IMR-90 (cell line): ENCODE results near the gene TARBP2. TPM values are rescaled to one million over a fixed set of nuclear protein-coding genes. Genes with fewer than 3 reads are reported as not detected.
A peak's percentile ranks its signal among the peaks of the same experiment; 100 is the strongest.
"Not testable (repeated sequence)": the region's sequence is repeated elsewhere in the genome, so short reads cannot be mapped to it uniquely, and the experiment has no call there.

Experiments
- ATAC-seq: fragments of 200-7000 bp; cut with Tn5 transposase; 2 replicates; pipeline ENCODE4 v1.9.1; 2020; ENCODE audit warnings: low read depth, mild to moderate bottlenecking, moderate library complexity
- BruUV-seq: library from RNA; stranded (reverse); fragments of 400-500 nt; replicated peaks from 2 replicates; lab custom pipeline; 2021; lab: Mats Ljungman, UMichigan
- CTCF ChIA-PET: fragments of 300-600 bp; formaldehyde crosslinking; extraction: SDS; loops from one replicate; lab custom pipeline; 2021; ENCODE audit warnings: antibody characterized with exemption; lab: Yijun Ruan, JAX
- POLR2A ChIA-PET: fragments of 300-600 bp; sonication (Branson Sonifier 250); formaldehyde crosslinking; loops from one replicate; lab custom pipeline; 2022; ENCODE audit warnings: antibody characterized with exemption; ENCODE audit not compliant: unreplicated experiment; lab: Charles Lee
- DNase-seq: peaks from one replicate; pipeline ENCODE4 v3.0.0; 2013
- H2AFZ ChIP-seq: replicated peaks from 2 replicates; pipeline ENCODE3; 2013; ENCODE audit warnings: low read length, mild to moderate bottlenecking; ENCODE audit not compliant: poor library complexity
- H2AK5ac ChIP-seq: 2 replicates; pipeline ENCODE4 v1.6.1; 2013; ENCODE audit warnings: low read depth, low read length, inconsistent platforms
- H2AK9ac ChIP-seq: replicated peaks from 2 replicates; pipeline ENCODE3; 2013; ENCODE audit warnings: mild to moderate bottlenecking, low read depth, low read length, moderate library complexity; ENCODE audit not compliant: poor library complexity
- H2BK120ac ChIP-seq: 2 replicates; pipeline ENCODE4 v1.6.1; 2013; ENCODE audit warnings: low read depth, low read length, inconsistent platforms
- H2BK15ac ChIP-seq: 3 replicates; pipeline ENCODE4 v1.6.1; 2013; ENCODE audit warnings: low read depth, low read length, inconsistent platforms
- H2BK20ac ChIP-seq: 2 replicates; pipeline ENCODE4 v1.6.1; 2013; ENCODE audit warnings: low read depth, mild to moderate bottlenecking, inconsistent platforms, low read length, moderate library complexity
- H2BK5ac ChIP-seq: 2 replicates; pipeline ENCODE4 v1.6.1; 2013; ENCODE audit warnings: mild to moderate bottlenecking, low read depth, low read length, inconsistent platforms; ENCODE audit not compliant: poor library complexity, severe bottlenecking
- H3K14ac ChIP-seq: replicated peaks from 2 replicates; pipeline ENCODE4 v1.6.1; 2013; ENCODE audit warnings: low read depth, low read length, inconsistent platforms
- H3K18ac ChIP-seq: 2 replicates; pipeline ENCODE4 v1.6.1; 2013; ENCODE audit warnings: low read depth, low read length, control low read depth
- H3K23ac ChIP-seq: 2 replicates; pipeline ENCODE4 v1.6.1; 2013; ENCODE audit warnings: low read depth, low read length, inconsistent platforms
- H3K27ac ChIP-seq: 2 replicates; pipeline ENCODE4 v1.5.1; 2013; ENCODE audit warnings: mild to moderate bottlenecking, control low read depth, low read length; ENCODE audit not compliant: insufficient read depth
- H3K27me3 ChIP-seq: 2 replicates; pipeline ENCODE4 v1.6.1; 2013; ENCODE audit warnings: low read length; ENCODE audit not compliant: control insufficient read depth, insufficient read depth
- H3K36me3 ChIP-seq: 2 replicates; pipeline ENCODE4 v1.6.1; 2013; ENCODE audit warnings: low read length, mixed read lengths; ENCODE audit not compliant: control insufficient read depth, insufficient read depth
- H3K4ac ChIP-seq: 2 replicates; pipeline ENCODE4 v1.6.1; 2013; ENCODE audit warnings: low read depth, low read length, inconsistent platforms
- H3K4me1 ChIP-seq: 2 replicates; pipeline ENCODE4 v1.6.1; 2013; ENCODE audit warnings: low read length, mixed read lengths; ENCODE audit not compliant: control insufficient read depth, insufficient read depth
- H3K4me2 ChIP-seq: 2 replicates; pipeline ENCODE4 v1.6.1; 2013; ENCODE audit warnings: low read depth, mild to moderate bottlenecking, control low read depth, low read length, moderate library complexity
- H3K4me3 ChIP-seq: 2 replicates; pipeline ENCODE4 v1.5.1; 2013; ENCODE audit warnings: low read depth, mild to moderate bottlenecking, control low read depth, low read length, moderate library complexity; ENCODE audit not compliant: insufficient read depth
- H3K56ac ChIP-seq: 2 replicates; pipeline ENCODE4 v1.6.1; 2013; ENCODE audit warnings: low read length, inconsistent platforms; ENCODE audit not compliant: insufficient read depth; ENCODE audit errors: extremely low read depth
- H3K79me1 ChIP-seq, 2 experiments: 2 replicates each; pipeline ENCODE4 v1.6.1; 2013; ENCODE audit warnings: low read length in 2 of 2, inconsistent platforms in 1 of 2, low read depth in 1 of 2
- H3K9ac ChIP-seq: 2 replicates; pipeline ENCODE4 v1.6.1; 2013; ENCODE audit warnings: low read depth, low read length, control low read depth
- H3K9me1 ChIP-seq: 2 replicates; pipeline ENCODE4 v1.6.1; 2013; ENCODE audit warnings: low read length, inconsistent platforms; ENCODE audit not compliant: insufficient read depth
- H3K9me3 ChIP-seq: 2 replicates; pipeline ENCODE4 v1.6.1; 2013; ENCODE audit warnings: low read length; ENCODE audit not compliant: control insufficient read depth, insufficient read depth
- H4K20me1 ChIP-seq: 2 replicates; pipeline ENCODE4 v1.6.1; 2013; ENCODE audit warnings: low read length, inconsistent platforms; ENCODE audit not compliant: insufficient read depth
- H4K5ac ChIP-seq: 2 replicates; pipeline ENCODE4 v1.6.1; 2013; ENCODE audit warnings: mild to moderate bottlenecking, low read depth, low read length, control low read depth
- H4K8ac ChIP-seq, 2 experiments: 2 replicates each; pipeline ENCODE4 v1.6.1; 2013; ENCODE audit warnings: low read depth in 2 of 2, low read length in 2 of 2, control low read depth in 1 of 2, inconsistent platforms in 1 of 2
- H4K91ac ChIP-seq: 2 replicates; pipeline ENCODE4 v1.6.1; 2013; ENCODE audit warnings: low read depth, low read length, inconsistent platforms; ENCODE audit not compliant: insufficient read depth
- RFX5 ChIP-seq: IDR thresholded peaks from 2 replicates; pipeline ENCODE4 v1.8.0; 2012; ENCODE audit warnings: low read depth, mild to moderate bottlenecking, low read length, moderate library complexity
- WGBS, 2 experiments: methylation state at CpG; one replicate each; pipeline versions ENCODE4 v1.1.5 to v1.1.7; 2013; ENCODE audit warnings: missing lambda C conversion rate in 2 of 2; ENCODE audit not compliant: insufficient read length in 1 of 2; ENCODE audit errors: extremely low coverage in 2 of 2; 5-methylcytosine and 5-hydroxymethylcytosine counted together
- dilution Hi-C: fragments of 300-500 bp; cut with HindIII; formaldehyde crosslinking; loops from one replicate; pipeline ENCODE4 v1.14.3; 2018; ENCODE audit warnings: low sequenced_read_pairs; ENCODE audit not compliant: unreplicated experiment
- in situ Hi-C: fragments of 300-500 bp; cut with MboI; formaldehyde crosslinking; loops from 3 replicates; pipeline ENCODE4 v1.14.3; 2019; ENCODE audit warnings: low sequenced_read_pairs, inconsistent platforms, mixed read lengths
- intact Hi-C: fragments of 100-400 bp; cut with micrococcal nuclease; formaldehyde crosslinking; loops from 2 replicates; pipeline ENCODE4 v1.10.0; 2022
- polyA plus RNA-seq, 3 experiments: library from polyadenylated mRNA; depleted of rRNA; stranded (reverse); fragments of >200 nt; gene quantifications; 2 replicates each; pipeline ENCODE4 v1.2.3, GENCODE V29; 2012; ENCODE audit warnings: low replicate concordance in 1 of 3
- total RNA-seq: library from RNA; depleted of rRNA; stranded (reverse); fragments of >200 nt; gene quantifications from 2 replicates; pipeline ENCODE4 v1.2.3, GENCODE V29; 2012

Gene TARBP2
- total and polyA plus RNA-seq, 2 of the 4 experiments (the other 2 are of a cell fraction): 27.4 to 46.1 TPM

- H3K4me2 ChIP-seq, H3K14ac ChIP-seq, H3K4ac ChIP-seq, H2BK120ac ChIP-seq, H2AK5ac ChIP-seq, H3K23ac ChIP-seq, H3K27ac ChIP-seq, H2AFZ ChIP-seq, POLR2A ChIA-PET, H3K9ac ChIP-seq, H3K56ac ChIP-seq, intact Hi-C loops, H2BK5ac ChIP-seq, H2AK9ac ChIP-seq, dilution Hi-C loops, BruUV-seq, H3K9me3 ChIP-seq, in situ Hi-C loops, H3K27me3 ChIP-seq, H4K5ac ChIP-seq, H2BK20ac ChIP-seq, H3K18ac ChIP-seq, H3K4me3 ChIP-seq, H4K8ac ChIP-seq, H2BK15ac ChIP-seq, H4K91ac ChIP-seq: not testable (repeated sequence)
- Histone ChIP-seq H3K9me1 (peaks cover 11% of the 10 kb centered on the region; the same call in 1 of the 2 replicates), H4K20me1 (peaks cover 86% of the 10 kb centered on the region), H3K79me1 (peaks cover 34 to 88% of the 10 kb centered on the region in 2 experiments), H3K36me3 (peaks cover 79% of the 10 kb centered on the region), H3K4me1 (peaks cover 17% of the 10 kb centered on the region)
- peak; percentile 56 for DNase-seq
- CTCF ChIA-PET: interaction anchor here (1.2 to 1.7 kb wide), 2 partner anchors 10 to 27 kb away, joined by 3 to 14 read pairs; no protein-coding TSS in a partner anchor
- 53% methylated on average over 4 of the region's 6 CpGs; no CpG with 5 or more reads in 1 of the 2 experiments for WGBS, 2 experiments
- peak; percentile 44; the same call in 1 of the 2 replicates for TF ChIP-seq RFX5
- ATAC-seq: peak; percentile 21; the same call in 1 of the 2 replicates
Observed at GRCh38 chr12:53481458-53481857, 19.6 kb upstream of the TARBP2 start.
